Upper lobe of left lung (tissue), 4 donors: Measurements from ENCODE around the gene CELF5.

Experiments used
- POLR2A ChIP-seq, 4 donors: fragments of 450-650 bp; IDR thresholded peaks; one replicate each; pipeline ENCODE4 v1.5.1; 2016 to 2017; ENCODE audit warnings: antibody characterized with exemption in 4 of 4, mild to moderate bottlenecking in 2 of 4
- TF ChIP-seq, protein P1 (sequence below), 6 experiments: fragments of 450-650 bp in 4 of 6; fragments of 200-600 bp in 2 of 6; sonication (generic) in 2 of 6; IDR thresholded peaks; one replicate each; pipeline ENCODE4 v1.5.1; 2016 to 2019; ENCODE audit warnings: antibody characterized with exemption in 6 of 6

DNA sequence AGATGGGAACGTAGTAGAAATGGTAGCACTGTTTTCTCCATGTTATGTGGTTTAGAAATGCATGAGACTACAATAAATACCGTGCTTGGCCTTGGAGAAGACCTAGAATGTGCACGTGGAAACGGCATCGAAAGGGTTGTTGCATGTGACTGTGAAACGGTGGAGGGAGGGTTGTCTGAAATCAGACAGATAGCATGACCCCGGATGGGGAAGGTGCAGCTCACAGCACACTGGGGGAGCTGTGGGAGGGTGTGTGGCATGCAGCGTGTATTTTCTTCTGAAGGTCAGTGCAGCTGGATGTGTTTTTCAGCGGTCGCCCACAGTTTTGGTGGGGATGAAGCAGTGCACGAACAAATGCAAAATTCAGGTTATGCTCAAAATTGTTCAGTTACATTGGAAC is 63.4 kb downstream of the CELF5 start:
- TF ChIP-seq POLR2A (IDR thresholded peaks at IDR 0.05): no peak
- TF ChIP-seq, protein P1, sequence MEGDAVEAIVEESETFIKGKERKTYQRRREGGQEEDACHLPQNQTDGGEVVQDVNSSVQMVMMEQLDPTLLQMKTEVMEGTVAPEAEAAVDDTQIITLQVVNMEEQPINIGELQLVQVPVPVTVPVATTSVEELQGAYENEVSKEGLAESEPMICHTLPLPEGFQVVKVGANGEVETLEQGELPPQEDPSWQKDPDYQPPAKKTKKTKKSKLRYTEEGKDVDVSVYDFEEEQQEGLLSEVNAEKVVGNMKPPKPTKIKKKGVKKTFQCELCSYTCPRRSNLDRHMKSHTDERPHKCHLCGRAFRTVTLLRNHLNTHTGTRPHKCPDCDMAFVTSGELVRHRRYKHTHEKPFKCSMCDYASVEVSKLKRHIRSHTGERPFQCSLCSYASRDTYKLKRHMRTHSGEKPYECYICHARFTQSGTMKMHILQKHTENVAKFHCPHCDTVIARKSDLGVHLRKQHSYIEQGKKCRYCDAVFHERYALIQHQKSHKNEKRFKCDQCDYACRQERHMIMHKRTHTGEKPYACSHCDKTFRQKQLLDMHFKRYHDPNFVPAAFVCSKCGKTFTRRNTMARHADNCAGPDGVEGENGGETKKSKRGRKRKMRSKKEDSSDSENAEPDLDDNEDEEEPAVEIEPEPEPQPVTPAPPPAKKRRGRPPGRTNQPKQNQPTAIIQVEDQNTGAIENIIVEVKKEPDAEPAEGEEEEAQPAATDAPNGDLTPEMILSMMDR (IDR thresholded peaks at IDR 0.05): no peak
